GM18858 (cell line): Measurements from ENCODE around the gene FAM234A.
"Not testable (repeated sequence)": the region's sequence is repeated elsewhere in the genome, so short reads cannot be mapped to it uniquely, and the experiment has no call there.

ENCODE experiments used
- ATAC-seq: cut with Tn5 transposase; IDR thresholded peaks from one replicate; pipeline ENCODE4 v1.9.1; 2021; ENCODE audit not compliant: unreplicated experiment

Gene FAM234A

DNA sequence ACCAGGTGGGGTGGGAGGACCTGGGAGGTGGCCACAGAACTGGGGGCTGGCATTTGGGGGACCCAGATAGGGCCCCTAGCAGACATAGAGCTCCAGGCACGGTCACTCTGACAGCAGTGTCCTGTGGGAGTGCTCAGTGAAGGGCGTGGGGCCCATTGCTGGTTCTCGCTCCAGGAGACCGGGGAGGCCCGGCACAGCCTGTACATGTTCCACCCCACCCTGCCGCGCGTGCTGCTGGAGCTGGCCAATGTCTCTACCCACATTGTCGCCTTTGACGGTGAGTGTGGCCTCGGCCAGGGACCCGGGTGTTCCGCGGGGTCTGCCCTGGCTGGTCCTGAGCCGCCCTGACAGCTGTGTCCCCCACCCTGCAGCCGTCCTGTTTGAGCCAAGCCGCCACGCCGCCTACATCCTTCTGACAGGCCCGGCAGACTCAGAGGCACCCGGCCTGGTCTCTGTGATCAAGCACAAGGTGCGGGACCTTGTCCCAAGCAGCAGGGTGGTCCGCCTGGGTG is 29.9 kb downstream of the FAM234A start:
- no peak for ATAC-seq

DNA sequence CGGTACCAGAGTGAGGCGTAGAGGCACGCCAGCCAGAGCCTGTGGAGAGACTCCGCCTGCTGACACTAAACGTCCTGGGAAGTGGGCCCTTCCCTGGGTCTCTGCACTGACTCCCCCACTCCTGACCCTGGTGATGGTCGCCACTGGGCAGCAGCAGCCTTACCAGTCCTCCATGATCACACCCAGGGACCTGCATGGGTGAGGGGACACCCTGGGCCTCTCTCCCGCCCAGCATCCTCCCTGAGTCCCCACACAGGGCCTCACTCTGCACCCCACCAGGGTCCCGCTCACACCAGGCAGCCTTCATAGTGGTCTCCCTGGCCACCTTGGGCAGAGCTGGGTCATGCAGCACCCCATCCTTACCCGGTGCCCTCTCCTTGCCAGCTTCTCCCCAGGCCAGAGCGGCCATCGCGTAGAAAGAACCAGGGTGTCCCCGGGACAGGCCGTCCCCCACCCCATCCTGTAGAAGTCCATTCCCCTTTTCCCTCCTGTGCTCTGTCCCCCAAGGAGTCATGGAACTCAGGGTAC is 30.4 kb downstream of the FAM234A start:
- ATAC-seq, result no peak

DNA sequence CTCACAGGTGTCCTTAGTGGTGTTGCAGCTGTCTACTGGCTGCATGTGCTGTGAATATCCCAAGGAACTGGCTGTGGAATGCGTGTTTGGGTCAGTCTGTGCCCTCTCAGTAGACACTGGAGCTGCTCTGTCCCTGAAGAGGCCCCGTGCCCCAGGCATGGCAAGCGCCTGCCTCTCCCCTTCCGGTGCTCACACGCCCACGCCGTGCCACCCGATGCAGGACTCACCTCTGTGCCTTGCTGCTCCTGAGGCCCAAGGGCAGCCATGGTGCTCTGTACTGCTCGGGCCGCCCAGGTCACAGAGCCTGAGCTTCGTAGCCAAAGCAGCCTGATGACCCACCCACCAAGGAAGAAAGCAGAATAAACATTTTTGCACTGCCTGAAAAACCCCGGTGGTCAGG is 31.1 kb downstream of the FAM234A start:
- no peak for ATAC-seq

DNA sequence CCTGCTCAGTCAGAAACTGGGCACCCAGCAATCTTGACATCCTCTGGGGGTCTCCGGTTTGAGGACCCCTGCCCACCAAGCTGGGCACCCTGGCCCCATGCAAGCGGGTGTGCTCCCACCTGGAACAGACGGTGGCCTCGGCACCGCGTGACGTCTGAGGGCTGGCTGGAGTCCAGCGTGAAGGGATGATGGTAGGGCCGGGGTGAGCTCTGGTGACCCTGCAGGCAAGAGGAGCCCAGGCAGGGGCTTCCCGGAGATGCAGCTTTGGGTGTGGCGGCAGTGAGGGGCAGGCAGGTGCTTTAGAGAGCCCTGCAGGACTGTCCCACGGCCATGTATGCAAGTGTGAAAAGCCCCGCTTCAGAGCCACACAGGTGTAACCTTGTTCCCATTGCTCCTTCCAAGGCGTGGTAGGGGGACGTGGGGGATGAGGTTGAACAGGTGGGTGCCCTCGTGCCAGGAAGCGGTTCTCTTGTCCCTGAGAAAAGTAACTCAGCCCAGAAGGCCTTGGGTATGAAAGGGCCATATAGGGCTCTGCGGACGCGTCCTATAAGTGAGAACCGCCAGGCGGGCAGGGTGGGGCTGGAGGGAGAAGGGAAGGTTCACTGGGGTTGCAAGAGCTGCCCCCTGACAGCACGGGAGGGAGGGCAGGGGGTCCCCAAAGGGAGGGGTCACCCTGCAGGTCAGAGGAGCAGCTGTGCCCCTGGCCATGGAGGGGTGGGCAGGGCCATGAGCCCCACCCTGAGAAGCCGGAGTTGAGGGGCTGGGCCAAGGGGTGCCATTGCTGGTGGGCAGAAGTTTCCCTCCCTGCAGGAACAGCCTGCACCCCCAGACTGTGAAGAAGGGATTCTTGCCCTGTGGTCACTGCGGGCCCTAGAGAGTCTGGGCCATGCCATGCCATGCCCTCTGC is 31.9 kb downstream of the FAM234A start:
- no peak for ATAC-seq

DNA sequence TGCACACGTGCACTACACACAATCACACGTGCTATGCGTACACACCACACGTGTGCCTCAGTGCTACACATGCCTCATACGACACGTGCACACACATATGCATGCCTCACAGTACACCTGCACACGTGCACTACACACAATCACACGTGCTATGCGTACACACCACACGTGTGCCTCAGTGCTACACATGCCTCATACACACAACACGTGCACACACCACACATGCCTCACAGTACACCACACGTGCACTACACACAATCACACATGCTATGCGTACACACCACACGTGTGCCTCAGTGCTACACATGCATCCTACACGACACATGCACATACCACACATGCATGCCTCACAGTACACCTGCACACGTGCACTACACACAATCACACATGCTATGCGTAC is 32.9 kb downstream of the FAM234A start:
- ATAC-seq, result not testable (repeated sequence)

DNA sequence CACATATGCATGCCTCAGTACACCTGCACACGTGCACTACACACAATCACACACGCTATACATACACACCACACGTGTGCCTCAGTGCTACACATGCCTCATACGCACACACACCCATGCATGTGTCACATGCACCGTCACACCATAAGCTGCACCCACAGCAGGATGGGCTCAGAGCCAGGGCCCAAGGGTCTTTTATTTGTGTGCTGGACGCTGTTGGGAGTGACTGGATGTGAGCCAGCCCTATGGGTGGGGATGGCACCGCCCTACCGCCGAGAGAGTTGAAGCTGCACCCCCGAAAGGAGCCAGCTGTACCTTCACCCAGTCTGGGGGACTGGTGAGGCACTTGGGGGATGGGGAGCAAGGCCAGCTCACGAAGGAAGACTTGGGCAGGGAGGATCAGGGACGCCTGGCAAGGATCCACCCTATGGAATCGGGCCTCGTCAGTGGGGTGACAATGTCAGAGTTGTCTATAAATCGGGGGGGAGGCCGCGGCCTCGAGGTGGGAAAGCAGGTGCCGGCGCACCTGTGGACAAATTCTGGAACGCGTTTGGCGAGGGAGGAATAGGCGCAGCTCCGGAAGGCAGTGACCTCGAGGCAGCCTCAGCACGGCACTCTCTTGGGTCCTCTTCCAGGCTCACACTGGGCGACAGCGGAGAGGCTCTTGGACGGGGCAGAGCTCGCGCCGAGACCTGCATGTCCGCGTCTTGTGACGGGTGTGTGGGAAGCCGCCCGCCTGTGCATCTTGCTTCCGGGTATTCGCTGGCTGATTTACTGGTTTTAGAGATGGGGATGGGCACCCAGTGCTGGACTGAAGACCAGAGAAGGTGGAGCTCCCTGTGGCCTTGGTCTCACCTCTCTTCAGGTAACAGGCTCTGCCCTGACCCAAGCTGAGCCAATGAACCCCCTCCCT is 33.8 kb downstream of the FAM234A start:
- ATAC-seq, result no peak

DNA sequence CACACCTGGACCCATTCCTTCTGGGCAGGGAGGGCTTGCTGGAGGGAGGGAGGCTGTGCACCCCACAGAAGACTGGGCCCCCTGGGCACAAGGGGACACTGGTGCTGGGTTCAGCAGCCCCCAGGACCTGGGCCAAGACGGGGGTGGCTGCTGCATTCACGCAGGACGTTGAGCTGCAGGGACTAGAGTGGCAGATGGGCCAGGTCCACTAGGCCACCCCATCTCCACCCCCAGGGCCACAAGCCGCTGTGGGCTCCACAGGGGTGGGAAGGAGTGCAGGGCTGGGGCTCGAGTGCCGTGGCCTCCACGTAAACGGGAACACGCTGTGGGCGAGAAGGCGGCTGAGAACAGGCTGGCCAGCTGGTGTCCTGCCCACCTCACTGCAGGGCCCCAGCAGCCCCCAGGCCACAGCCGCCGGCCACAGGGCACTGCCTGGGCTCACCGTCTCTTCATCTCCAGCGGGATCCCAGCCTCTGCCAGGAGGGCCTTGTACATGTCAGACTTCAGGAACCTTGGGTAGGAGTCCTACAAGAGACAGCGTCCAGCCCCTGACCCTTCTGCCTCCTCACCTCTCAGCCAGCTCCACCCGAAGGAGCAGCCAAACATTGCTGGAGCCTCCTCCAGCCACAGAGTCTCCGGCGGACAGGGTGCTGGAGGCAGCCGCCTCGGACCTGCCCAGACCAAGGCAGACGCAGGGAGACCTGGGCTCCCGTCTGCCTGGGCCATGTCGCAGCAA is 34.6 kb downstream of the FAM234A start:
- no peak for ATAC-seq

DNA sequence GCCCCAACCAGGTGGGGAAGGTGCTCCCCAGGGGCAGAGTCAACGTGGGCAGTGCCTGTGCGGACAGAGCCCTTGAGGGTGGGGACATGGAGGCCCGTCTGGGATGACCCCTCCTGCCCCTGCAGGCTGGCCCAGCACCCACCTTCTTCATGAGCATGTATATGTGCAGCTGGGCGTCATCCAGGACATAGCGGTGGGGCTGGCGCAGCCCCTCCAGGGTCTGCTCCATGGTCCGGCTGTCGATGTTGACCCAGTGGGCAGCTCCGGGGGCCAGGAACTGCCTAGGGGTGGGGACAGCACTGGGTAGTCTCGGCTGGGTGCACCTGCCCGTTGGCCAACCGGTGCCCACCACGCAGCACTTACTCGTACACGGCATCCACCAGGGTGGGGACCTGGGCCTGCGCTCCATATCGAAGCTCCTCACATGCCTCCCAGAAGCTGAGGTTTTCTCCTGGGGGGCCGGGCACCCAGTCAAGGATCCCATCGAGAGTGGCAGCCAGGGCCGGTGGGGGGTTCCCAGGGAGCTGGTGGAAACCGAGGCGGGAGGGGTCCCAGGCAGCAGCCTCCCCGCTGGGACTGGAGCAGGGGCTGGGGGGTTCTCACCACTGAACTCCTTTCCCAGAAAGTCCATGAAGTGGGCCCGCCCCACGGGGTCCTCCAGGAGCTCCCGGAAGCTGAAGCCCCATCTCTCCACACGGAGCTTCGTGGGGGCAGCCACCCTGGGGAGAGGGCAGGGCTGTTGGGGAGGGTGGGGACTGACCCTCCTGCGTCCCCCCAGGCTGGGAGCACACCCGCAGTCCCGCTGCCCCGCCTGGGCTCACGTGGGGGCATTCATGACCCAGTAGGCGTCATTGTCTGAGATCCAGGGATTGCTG is 36.0 kb downstream of the FAM234A start:
- no peak for ATAC-seq

DNA sequence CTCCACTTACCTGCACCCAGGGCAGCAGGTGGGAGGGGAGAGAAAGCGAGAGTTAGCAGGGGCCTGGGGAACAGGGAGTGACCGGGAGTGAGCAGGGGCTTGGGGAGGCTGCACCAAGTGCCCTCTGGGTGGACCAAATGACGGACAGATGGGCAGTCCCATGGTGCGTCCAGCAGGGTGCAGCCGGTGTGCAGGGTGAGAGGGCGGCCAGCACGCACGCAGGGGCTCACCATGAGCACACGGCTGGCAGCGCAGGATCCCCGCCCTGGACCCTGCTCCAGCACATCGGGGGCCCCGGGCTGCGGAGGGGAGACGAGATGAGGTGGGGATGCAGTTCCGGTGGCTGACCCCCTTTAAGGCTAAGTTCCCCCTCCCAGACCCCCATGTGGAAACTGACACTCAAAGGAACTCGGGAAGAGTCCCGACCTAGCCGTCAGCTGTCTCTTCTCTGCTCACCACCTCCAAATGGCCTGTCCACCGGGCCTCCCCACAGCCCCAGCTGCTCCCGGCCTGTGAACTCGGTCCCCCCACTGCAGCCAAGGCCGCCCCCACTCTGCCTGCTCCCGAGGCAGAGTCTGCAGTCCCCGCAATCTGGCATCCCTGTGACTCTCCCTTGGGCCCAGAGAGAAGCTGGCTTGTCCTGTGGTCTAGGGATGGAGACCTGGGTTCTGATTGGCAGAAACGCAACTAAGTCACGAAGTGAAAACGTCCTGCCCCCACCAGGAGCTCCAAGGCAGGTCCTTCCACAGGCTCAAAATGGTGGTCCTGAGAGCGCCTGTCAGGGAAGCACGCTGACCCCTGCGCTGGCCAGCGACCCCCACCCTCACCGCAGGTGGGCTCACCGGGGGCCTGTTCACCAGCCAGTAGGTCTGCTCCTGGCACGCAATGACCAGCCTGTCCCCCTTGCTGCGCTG is 38.3 kb downstream of the FAM234A start:
- ATAC-seq, result no peak

DNA sequence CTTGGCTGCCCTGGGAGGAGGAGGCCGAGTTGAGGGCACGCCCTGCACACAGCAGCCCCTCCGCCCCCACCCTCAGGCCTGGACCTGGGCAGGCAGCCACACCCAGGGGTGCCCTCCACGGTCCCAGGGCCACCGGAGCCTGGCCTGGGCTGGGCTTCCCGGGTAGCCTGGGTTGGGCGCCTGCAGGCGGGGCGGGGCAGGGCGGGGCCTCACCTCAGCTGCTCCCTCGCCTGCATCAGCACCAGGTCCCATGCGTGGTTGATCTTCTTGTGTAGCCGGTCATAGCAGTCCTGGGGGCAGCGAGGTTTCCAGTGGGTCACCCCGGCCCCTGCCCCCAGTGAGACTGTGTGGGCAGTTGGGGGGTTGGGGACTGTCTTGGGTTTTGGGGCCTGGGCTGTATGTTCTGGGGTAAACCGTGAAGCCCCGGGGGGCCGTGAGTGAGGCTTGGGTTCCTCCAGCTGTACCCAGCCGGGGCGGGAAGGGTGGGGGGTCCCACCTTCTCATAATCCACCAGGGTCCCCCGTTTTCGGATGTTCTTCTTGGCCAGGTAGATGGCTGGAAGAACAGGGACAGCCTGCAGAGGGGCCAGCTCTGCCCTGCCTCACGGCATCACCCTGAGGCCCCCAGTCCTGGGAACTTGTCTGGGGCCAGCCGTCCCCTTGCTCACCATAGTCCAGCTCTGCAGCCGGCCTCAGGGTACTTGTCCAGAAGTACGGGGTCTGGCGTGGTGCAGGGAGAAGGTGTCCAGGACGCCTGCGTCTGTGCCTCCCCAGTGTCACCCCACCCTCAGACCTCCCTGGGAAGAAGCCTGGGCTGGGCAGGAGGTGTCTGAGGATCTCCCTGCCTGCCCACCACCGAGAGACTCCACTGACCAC is 39.2 kb downstream of the FAM234A start:
- no peak for ATAC-seq

DNA sequence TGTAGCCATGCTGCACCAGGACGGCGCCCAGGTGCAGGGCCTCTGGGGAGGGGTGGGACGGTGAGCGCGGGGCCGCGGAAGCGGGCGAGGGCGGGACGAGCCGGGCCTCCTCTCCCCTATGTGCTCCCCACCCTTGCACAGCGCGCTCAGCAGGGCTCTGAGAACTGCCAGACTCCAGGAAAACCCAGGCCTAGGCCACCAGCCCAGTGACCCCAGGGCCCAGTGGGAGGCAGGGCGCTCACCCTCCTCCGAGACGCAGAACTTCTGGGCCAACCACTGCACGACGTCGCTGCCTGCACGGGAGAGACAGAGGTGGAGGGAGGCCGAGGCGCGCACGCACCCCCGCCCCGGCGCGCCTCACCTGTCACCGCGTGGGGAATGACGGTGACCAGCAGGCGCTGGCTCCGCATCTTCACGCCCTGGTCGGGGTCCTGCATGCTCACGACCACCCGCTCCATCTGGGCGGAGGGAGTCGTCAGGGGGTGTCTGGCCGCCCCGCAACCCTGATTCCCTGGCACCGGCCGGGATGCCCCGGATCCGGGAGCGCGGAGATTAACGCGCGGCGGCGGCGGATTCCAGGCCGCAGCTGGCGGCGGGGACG is 40.5 kb downstream of the FAM234A start:
- ATAC-seq, result no peak

DNA sequence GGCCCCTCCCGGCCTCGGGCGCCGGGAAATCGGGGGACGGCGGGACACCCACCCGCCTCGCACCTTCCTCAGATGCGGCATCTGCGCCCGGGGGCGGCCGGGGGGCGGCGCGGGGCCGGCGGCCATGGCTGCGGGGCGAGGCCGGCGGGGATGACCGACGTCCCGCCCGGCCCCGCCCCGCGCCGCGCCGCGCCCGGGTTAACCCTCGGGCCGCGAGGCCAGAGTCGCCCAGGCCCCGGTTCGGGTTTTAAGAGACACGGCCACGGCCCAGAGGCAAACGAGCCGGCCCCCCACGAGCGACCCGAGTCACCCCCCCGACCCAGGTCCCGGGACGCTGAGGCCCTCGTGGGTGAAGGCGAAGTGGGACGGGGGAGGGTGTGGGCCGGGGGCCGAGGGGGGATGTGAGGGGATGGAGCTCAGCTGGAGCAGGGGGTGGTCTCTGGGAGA is 41.2 kb downstream of the FAM234A start, which contains the start of gene RGS11:
TSS of gene RGS11 (minus strand) at position 159 of the 447 bp plus-strand sequence. CDS start at position 126, 33 bp downstream.
- ATAC-seq, result no peak

DNA sequence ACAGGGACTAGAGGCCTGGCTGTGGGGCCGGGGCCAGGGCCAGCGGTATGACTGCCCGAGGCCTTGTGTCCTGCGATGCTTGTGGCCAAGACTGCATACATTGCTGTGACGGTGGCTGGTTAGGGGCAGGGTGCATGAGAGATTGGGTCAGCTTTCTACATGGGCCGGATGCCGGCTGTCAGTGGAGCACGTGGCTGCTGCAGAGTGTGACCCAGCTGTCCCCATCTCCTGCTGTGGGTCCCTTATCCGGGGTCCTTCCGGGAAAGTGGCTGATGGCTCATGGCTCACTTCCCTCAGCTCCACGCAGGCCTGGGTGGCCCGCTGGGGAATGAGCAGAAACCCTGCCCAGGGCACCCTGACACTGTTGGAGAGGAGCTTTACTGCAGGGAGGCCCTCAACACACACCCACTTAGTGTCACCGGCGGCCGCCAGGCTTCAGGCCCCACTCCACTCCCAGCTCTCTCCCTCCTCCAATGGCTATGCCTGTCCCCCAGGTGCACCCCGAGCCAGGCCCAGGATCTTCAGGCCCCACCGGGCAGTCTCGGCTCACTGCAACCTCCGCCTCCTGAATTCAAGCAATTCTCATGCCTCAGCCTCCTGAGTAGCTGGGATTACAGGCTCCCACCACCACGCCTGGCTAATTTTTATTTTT is 41.9 kb downstream of the FAM234A start:
- ATAC-seq, result no peak

DNA sequence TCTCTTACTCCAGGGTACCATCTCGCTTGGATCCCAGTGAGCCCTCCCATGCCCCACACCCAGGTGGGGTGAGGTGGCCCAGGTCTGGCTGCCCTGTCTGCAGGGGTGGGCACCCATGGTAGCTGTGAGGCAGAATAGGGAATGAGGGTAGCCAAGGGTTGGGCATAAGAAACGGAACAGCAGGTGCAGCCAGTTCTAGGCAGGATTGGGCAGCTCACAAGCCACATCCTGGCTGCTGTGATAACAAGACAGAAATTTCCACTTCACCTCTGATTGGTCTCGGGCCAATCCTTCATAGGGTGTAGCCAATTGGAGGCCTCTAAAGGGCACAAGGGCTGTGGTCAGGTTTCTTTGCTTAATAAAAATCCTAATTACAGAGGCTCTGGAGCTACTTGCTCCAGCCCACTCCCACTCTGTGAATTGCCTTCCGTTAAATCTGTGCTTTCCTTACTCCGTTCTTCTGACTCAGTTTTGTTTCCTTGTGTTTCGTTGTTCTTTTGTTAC is 44.3 kb downstream of the FAM234A start:
- no peak for ATAC-seq

DNA sequence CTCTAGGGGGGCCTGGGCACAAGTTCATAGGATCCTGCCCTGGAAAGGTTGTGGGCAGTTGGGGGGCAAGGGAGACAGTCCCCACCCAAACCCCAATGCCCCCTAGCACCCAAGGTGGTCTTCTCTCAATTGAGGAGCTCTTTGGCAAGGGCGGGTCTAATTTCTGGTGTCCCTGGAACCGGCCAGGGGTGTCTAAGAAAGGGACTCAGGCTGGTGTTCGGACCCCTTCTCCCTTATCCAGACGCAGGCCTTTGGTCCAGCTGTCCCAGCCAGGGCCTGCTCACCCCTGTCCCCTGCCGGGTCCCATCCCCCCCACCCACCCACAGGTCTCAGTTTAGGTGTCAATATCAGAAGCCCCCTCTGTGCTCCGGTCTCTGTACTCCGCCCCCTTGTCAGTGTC is 44.9 kb downstream of the FAM234A start:
- no peak for ATAC-seq

DNA sequence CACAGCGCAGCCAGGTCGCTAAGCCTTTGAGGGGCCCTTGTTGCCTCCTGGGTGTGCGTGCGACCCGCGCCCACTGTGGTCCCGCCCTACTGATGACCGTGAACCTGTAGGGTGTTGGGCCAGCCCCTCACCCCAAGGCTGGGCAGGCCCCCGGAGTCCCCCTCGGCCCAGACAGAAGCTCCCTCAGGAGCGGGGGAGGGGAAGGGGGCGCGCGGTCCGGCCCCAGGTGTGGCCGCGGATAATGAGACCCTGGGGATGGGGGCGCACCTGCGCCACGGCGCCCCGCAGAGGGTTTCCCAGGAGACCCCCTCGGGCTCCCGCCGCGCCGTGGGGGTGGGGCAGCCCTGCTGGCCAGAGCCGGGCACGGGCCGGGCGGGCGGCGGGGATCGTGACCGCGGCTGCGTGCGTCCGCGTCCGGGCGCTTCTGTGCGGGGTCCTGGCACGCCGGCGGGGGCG is 45.4 kb downstream of the FAM234A start:
- ATAC-seq, result no peak
